ACC112 (cell line): ENCODE measurements around the gene FAM169A.
"Not testable (repeated sequence)": the region's sequence is repeated elsewhere in the genome, so short reads cannot be mapped to it uniquely, and the experiment has no call there.

Experiments used
- H2AFZ ChIP-seq: fragments of 200-600 bp; sonication (generic); one replicate; pipeline ENCODE4 v1.6.0; 2017; ENCODE audit warnings: antibody characterized with exemption, low read length; ENCODE audit not compliant: unreplicated experiment
- H3K27ac ChIP-seq: fragments of 200-600 bp; sonication (generic); 2 replicates; pipeline ENCODE4 v1.5.1; 2014; ENCODE audit warnings: low read depth, mild to moderate bottlenecking, antibody characterized with exemption, low read length, moderate library complexity
- H3K27me3 ChIP-seq: fragments of 200-600 bp; sonication (generic); 2 replicates; pipeline ENCODE4 v1.6.1; 2014; ENCODE audit warnings: mild to moderate bottlenecking, antibody characterized with exemption, low read length, moderate library complexity, mixed read lengths; ENCODE audit not compliant: insufficient read depth
- H3K36me3 ChIP-seq: fragments of 200-600 bp; sonication (generic); 2 replicates; pipeline ENCODE4 v1.6.1; 2016; ENCODE audit warnings: mild to moderate bottlenecking, antibody characterized with exemption, low read length, moderate library complexity, mixed read lengths; ENCODE audit not compliant: insufficient read depth
- H3K4me1 ChIP-seq: fragments of 200-600 bp; sonication (generic); one replicate; pipeline ENCODE4 v1.6.1; 2016; ENCODE audit warnings: low read length, mixed read lengths; ENCODE audit not compliant: insufficient read depth, unreplicated experiment, control insufficient read depth
- H3K4me3 ChIP-seq: fragments of 200-600 bp; sonication (generic); 2 replicates; pipeline ENCODE4 v1.5.1; 2014; ENCODE audit warnings: mild to moderate bottlenecking, low read depth, low read length
- H3K79me2 ChIP-seq: fragments of 200-600 bp; sonication (generic); one replicate; pipeline ENCODE4 v1.6.0; 2016; ENCODE audit warnings: low read length; ENCODE audit not compliant: control insufficient read depth, unreplicated experiment, insufficient read depth

Gene FAM169A

DNA sequence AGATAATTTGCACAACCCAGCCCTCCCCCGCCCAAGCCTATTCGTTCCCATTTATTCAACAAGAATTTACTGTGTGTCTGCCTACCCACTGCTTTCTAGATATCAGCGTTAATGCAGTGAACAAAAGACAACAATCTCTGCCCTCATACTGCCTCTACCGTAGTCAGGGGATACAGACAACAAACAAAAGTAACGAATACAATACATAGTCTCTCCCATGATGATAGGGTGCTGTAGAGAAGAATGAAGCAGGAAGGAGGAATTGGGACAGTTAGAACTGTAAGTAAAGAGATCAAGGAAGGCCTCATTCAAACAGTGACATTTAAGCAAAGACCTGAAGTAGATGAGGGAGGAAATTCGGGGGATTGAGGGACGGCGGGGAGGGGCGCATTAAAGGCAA lies 101.0 kb downstream of the FAM169A start:
- no peaks in the 10 kb centered on the region for H3K27me3 ChIP-seq
- peaks cover 6% of the 10 kb centered on the region; the same call in 1 of the 2 replicates for H3K36me3 ChIP-seq

DNA sequence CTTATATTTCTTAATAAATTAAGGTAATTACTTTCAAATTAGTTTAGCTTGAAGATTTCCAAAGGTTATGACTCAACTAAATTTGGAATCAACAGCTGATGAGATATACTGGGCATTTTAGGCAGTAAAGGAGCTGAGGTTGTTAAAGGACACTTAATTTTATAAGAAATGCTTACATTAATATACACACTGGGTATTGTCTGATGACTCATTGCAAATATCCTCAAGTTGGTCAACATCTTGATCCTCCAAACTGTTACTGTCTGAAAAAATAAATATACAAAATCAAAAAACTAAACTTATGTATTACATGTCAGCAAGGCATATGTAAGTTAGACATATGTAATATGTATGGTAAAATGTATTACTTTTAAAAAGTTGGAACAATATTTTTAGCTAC lies 102.7 kb downstream of the FAM169A start:
- no peak overlapping the region for H2AFZ ChIP-seq
- H3K36me3 ChIP-seq: peaks cover 16% of the 10 kb centered on the region
- H3K27ac ChIP-seq: peak overlapping the region; percentile 77
- H3K4me3 ChIP-seq: peak overlapping the region; percentile 25
- H3K4me1 ChIP-seq: peaks cover 51% of the 10 kb centered on the region
- no peaks in the 10 kb centered on the region for H3K27me3 ChIP-seq
- peaks cover 46% of the 10 kb centered on the region for H3K79me2 ChIP-seq

More for the DNA sequence above, 101.0 kb downstream of the FAM169A start:
- H2AFZ ChIP-seq: no peak overlapping the region
- H3K79me2 ChIP-seq: peaks cover 48% of the 10 kb centered on the region
- peak overlapping the region; percentile 93 for H3K4me3 ChIP-seq
- H3K4me1 ChIP-seq: peaks cover 51% of the 10 kb centered on the region
- no peak overlapping the region for H3K27ac ChIP-seq

DNA sequence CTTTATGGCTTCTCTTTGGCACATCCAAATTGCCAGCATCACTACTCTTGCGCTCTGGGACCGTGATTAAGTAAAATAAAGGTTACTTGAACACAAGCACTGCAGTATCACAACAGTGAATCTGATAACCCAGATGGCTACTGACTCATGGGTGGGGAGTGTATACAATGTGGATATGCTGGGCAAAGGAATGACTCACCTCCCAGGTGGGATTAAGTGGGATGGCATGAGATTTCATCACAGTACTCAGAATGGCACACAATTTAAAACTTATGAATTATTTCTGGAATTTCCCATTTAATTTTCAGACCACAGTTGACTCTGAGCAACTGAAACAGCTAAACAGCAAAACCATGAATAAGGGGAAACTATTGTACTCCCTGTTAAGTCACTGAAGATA lies 103.6 kb downstream of the FAM169A start:
- peaks cover 47% of the 10 kb centered on the region for H3K4me1 ChIP-seq
- H3K27ac ChIP-seq: peak overlapping the region; percentile 77
- no peaks in the 10 kb centered on the region for H3K27me3 ChIP-seq
- peaks cover 24% of the 10 kb centered on the region for H3K36me3 ChIP-seq
- peaks cover 37% of the 10 kb centered on the region for H3K79me2 ChIP-seq
- H3K4me3 ChIP-seq: peak overlapping the region; percentile 25; the same call in 1 of the 2 replicates
- H2AFZ ChIP-seq: no peak overlapping the region

GRCh38 chr5:74761241-74761640 lies 104.9 kb downstream of the FAM169A start:
- peaks cover 34% of the 10 kb centered on the region for H3K36me3 ChIP-seq

DNA sequence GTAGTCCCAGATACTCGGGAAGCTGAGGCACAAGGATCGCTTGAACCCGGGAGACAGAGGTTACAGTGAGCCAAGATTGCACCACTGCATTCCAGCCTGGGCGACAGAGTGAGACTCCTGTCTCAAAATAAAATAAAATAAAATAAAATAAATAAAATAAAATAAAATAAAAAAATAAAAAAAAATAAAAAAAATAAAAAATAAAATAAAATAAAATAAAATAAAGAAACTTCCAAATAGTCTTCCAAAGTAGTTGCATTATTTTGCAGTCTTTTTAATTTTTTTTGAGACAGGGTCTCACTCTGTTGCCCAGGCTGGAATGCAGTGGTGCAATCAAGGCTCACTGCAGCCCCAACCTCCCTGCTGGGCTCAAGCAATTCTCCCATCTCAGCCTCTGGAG lies 117.4 kb downstream of the FAM169A start:
- not testable (repeated sequence) for H3K4me3 ChIP-seq, H2AFZ ChIP-seq, H3K27me3 ChIP-seq, H3K4me1 ChIP-seq, H3K79me2 ChIP-seq, H3K27ac ChIP-seq
- H3K36me3 ChIP-seq: peaks cover 29% of the 10 kb centered on the region; the same call in 1 of the 2 replicates

More at GRCh38 chr5:74761241-74761640, 104.9 kb downstream of the FAM169A start:
- Histone ChIP-seq H3K27ac (no peak overlapping the region), H3K4me1 (peaks cover 47% of the 10 kb centered on the region), H3K27me3 (no peaks in the 10 kb centered on the region), H3K4me3 (no peak overlapping the region), H3K79me2 (peaks cover 25% of the 10 kb centered on the region), H2AFZ (no peak overlapping the region)

DNA sequence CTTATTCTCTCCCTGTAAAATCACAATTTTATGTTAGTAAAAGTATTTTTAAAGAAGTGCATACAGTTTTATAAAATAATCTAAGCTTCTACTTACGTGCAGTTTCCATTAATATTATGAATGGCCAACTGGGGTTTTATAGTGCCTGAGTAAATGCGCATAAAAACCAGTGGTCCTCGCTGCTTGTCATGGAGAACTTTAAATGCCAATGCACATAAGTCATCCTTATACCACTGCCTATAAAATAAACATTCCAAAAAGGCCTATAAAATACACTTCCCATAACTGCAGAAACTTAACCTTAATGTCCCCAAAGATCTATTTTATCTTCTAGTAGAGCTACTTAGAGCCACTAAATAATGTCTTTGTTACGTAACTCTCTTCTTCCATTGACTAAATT lies 127.8 kb downstream of the FAM169A start:
- Histone ChIP-seq H3K36me3 (peaks cover 11% of the 10 kb centered on the region; the same call in 1 of the 2 replicates), H3K27me3 (no peaks in the 10 kb centered on the region), H3K27ac (no peak overlapping the region), H2AFZ (no peak overlapping the region), H3K79me2 (no peaks in the 10 kb centered on the region), H3K4me1 (no peaks in the 10 kb centered on the region), H3K4me3 (no peak overlapping the region)

- Histone ChIP-seq H3K79me2 (no peaks in the 10 kb centered on the region), H3K4me3 (no peak overlapping the region), H2AFZ (no peak overlapping the region), H3K36me3 (peaks cover 9% of the 10 kb centered on the region; the same call in 1 of the 2 replicates), H3K4me1 (no peaks in the 10 kb centered on the region), H3K27ac (no peak overlapping the region), H3K27me3 (no peaks in the 10 kb centered on the region)
Measured at GRCh38 chr5:74736759-74737158, 129.4 kb downstream of the FAM169A start.
